GM18907 (cell line): Measurements from ENCODE around the gene LDLRAD4.
"Not testable (repeated sequence)": the region's sequence is repeated elsewhere in the genome, so short reads cannot be mapped to it uniquely, and the experiment has no call there.

ENCODE experiments used
- ATAC-seq: cut with Tn5 transposase; IDR thresholded peaks from one replicate; pipeline ENCODE4 v1.9.1; 2021; ENCODE audit warnings: mild to moderate bottlenecking, moderate library complexity; ENCODE audit not compliant: unreplicated experiment

The LDLRAD4 gene

DNA sequence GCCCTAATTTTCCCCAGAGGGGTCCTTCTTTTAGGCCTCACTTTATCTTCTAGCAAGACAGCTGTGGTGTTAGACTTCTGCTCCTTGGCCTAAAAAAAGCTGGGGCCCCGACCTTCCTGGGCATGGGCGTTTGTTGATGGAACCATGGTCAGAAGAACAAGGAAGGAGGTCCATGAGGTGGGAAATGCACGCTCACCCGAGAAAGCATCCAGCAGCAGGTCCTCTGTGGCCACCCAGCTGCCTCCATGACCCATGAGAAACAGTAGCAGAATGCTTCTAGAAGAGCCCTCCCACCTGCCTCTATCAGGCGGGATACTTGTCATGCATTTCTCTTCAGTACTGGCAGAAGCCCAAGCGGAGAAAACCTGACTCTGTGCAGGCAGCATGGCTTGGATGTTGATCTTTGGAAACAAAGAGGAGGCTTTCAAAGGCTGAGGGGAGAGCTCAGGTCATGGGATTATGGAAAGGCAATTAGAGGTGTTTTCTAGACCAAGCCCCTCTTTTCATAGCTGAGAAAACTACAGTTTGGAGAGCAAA is 258.7 kb downstream of the LDLRAD4 start:
- ATAC-seq: no peak

DNA sequence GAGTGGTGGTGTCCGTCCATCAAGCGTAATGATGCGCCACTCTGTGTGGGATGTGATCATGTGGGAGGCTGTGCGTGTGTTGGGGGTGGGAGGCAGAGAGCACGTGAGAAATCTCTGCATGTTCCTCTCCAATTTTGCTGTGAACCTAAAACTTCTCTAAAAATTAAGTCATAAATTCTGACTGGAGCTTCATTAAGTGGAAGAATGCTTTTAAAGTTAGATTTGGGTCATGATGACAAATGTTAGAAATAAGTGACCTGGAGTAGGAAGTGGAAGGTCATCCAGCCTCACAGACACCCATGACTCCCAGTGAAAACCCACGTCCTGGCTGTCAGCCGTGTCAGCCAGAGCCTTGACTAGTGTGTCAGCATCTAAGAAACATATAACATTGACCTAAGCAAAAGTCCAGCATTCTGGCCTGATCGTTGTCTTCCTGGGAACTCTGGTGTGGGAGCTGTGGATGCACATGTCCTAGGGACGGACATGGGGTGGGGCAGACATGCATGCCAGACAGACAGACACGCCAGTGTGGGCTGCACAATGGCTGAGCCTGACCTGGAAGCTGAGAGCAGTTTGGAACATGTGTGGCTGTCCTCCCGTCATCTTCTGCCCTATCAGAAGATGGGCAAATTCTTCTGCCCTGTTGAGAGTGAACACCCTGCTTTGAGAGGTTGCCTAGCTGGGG is 262.2 kb downstream of the LDLRAD4 start:
- ATAC-seq: no peak

DNA sequence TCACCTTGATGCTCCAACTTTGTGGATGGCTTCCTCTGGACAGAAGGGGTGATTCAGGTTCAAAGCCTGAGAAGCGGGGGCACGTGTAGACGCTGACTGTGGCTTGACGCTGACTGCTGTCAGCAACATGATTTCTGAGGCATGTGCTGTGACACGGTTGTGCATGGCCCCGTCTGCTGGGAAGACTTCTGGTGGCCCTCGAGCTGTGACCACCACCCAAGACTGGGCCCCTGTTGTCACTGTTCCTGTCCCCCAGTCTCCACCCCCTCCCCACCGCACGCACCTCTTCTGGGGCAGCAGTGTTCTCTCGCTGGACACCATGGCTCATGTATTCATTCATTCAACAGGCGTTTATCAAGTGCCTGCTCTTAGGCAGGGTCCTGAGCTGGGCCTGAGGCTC is 262.8 kb downstream of the LDLRAD4 start:
- no peak for ATAC-seq

DNA sequence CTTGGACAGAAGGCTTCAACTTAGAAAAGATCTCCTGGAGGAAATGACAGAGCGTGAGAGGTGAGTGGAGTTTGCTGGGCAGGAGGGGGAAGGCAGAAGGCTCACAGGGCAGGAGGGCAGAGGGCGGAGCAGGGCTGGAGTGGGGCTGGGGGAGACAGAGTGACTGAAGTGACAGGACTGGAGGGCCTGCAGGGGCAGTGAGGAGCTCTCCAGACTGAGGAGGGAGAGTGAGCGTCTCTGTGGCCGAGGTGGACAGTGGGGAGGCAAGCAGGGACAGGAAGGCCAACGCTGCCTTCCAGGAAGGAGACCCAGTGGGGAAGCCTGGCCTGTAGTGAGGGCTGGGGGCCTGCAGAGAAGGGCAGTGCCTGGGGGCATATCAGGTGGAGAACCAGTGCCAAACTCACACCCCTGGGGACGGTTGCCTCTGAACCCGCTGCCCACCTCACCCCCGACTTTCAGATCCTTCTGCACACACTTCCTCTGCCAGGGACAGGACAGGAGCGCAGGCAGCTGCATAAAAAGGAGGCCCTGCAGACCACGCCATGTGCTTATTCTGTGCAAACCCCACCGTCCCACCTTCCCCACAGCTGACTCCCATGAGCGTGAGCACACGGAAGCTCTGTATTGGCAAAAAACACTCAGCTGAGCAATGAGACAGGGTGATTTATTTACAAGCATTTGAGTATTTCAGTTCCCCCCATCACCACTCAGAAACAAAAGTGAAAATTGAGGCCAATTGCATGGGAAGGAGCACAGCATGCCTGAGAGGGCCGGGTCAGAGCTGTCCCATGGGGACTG is 263.5 kb downstream of the LDLRAD4 start:
- peak; percentile 95 for ATAC-seq

DNA sequence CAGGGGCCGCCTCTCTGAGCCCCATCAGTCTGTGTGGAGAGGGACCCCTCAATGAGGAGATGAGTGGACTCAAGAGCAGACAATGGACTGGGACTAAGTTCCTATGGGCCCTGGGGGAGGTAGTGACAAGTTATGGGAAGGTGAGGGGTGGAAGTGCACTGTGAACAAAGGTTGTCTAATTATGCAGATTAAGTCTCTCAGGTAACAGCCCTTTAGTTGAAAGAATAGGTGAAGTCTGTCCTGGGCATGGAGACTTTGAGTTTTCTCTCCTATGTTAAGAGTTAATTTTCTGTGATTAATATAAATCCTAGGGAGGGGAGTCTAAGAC is 264.0 kb downstream of the LDLRAD4 start:
- ATAC-seq: no peak

DNA sequence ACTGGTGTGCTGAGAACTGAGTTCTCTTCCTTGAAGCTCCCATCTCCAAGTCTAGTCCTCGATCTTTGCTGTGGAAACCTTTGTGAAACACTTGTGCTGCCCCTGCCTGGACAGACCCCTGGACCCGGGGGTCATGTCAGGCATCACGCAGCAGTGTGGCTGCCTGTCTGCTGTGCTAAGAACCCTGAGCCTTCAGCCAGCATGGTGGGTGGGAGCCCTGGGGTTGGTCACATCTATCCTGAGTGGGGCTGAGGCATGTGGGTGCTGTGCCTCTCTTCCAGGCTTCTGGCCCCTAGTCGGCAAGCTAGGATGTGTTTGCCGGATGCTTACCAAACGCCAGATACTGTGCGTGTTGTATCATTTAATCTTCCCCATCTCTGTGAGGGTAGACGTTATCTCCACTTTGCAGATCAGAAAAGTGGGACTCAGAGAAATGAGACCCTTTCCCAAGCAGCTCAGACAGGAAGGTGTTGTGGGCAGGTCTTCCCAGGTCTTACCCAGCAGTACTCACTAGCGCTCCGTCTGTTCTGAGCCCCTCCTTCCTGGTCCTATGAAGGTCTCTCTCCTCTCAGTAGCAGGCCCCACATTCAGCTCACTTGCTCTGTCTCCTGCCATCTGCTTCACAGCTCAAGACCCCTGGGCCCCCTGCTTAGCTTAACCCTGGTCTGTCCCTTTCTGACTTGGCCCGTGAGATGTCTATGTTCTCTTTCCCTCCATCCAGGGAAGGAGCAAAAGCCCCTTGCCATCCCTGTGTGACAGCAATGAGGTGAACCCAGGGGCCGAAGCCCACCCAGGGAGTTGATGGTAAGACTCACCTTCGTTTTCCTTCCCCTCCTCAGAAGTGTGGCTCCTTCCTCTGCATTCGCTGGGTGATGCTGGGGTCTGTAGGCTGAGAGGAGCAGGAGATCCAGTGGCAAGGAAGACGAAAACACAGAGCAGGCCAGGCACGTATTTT is 265.0 kb downstream of the LDLRAD4 start:
- no peak for ATAC-seq

DNA sequence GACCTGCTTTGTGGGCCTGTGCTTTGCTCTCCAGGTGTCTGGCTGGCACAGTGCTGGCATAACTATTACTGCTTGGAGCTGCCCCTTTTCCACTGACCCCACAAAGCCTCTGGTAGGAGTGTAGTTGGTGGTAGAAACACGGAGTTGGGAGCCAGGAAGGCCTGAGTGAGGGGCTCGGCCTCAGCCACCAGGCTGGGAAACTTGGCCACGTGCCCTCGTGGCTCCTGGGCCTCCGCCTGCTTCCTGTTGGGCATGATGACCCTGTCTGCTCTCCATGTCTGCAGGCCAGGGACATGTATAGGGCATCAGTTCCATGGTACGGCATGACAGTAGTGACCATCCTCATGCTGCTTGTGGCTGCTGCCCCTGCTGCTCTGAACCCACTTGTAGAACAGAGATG is 266.6 kb downstream of the LDLRAD4 start:
- no peak for ATAC-seq

DNA sequence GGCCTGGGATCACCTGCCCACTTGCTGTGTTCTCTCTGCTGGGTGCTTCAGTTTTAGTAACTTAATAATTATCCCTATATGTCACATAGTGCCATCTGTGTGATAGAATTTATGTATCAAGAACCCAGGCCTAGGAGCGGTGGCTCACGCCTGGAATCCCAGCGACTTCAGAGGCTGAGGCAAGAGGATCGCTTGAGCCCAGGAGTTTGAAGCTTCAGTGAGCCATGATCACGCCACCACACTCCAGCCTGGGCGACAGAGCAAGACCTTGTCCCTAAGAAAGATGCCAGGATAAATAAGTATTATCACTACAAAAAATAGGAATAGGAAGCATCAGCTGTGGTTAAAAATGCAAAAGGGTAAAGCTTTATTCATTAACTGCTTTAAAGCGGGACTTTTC is 267.0 kb downstream of the LDLRAD4 start:
- no peak for ATAC-seq

DNA sequence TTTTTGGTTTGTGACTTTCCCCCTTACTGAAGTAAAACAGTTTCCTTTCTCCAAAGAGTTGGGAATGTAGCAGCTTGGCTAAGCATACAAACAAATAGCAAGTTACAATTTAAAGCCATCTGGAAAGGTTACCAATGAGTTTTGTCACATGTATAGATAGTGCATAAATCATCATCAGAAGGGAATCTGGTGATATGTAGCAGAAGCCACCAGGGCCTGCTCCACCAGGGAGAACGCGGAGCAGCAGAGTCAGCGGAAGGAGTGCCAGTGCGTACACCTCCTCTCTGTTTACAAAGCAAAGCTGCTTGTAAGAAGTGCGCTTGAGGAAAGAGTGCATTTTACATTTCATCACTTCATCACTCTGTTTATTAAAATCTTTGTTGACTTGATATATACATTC is 267.7 kb downstream of the LDLRAD4 start:
- no peak for ATAC-seq

DNA sequence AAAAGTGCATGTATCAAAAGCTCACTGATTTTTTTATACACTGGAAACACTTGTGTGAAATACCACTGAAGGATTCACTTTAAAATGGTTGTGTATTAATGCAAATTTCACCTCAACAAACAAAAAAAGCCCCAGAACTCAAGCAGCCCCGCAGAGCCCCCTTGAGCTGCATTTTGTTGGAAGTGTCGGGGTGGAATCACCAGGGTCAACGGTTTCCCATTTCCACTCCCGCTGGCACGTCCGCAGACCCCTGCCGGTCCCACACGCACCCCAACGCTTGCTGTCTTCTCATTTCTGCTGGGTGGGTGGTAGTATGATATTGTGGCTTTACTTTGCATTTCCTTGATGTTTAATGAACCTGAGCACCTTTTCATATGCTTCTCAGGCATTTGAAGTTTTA is 268.1 kb downstream of the LDLRAD4 start:
- ATAC-seq: no peak

DNA sequence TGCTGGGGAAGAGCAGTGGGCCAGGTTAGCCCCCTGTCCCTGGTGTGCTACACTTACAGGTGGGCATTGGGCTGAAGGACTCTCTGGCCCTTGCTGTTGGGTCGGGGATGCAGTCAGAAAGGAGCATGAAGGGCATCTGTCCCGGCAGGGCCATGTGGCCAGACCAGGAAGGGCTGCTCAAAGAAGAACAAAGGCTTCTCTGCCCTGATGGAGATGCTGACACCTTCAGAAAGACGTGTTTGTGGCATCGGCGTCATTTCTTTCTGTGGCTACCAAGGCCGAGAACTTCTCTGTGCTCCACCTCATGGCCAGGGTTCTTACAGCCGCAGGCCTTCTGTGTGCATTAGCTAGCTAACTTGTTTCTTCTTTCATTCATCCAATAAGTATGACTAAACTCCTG is 268.7 kb downstream of the LDLRAD4 start:
- no peak for ATAC-seq

DNA sequence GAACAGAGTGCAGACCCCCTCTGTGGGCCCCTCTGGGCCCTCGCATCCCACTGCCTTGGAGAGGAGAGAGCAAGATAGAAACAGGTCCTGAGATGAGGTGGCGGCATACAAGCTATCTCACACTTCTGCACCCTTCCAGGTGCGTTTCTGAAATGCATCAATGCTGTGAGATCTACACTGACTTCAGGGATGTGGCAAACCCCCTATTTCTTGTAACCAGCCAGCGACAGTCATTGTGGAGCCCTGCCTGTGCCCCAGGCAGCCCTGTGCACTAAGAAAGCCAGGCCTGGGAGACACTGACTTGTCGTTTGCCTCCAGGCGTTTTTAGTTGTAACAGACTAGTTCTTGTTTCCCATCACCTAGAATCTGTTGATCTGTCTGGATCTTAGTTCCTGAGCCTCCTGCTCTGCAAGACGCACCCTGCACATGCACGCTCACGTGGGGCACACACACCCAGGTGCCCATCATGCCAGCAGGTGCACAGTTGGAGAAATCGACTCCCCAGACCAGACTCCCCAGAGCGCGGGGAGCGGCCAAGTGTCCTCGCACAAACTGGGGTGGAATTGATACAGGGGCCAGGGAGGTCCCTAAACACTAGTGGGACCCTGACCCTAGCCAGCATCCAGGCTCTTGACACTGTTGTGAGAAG is 269.8 kb downstream of the LDLRAD4 start:
- ATAC-seq: no peak

DNA sequence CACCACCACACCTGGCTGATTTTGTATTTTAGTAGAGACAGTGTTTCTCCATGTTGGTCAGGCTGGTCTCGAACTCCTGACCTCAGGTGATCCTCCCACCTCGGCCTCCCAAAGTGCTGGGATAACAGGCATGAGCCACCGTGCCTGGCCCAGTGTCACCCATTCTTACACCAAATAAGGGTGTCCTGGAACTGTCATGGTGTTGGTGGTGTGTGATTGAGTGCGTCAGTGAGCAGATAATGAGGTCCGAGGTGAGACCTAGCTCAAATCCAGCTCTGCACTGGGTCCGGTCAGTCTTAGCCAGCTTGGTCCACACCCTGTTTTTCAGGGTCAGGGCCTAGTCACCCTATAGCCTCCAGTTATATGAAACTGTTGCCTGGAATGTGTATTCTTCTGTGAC is 270.7 kb downstream of the LDLRAD4 start:
- ATAC-seq: not testable (repeated sequence)

DNA sequence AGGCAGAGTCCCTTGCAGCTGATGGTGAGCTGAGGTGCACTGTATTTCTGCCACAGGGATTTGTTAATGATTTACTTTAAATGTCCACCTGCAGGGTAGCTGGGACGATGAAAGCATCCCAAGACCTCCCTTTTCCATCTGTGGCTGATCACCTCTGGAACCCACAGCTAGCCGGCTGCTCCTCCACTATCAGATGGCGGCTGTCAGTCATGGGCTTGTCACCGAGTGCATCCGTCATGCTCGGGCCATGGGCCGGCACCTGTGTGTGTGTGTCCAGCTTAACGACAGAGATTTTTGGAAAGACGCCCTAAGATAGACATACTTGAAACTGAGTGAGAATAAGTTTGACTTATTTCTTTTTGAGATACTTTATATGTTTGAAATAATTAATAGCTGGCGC is 272.6 kb downstream of the LDLRAD4 start:
- ATAC-seq: no peak

DNA sequence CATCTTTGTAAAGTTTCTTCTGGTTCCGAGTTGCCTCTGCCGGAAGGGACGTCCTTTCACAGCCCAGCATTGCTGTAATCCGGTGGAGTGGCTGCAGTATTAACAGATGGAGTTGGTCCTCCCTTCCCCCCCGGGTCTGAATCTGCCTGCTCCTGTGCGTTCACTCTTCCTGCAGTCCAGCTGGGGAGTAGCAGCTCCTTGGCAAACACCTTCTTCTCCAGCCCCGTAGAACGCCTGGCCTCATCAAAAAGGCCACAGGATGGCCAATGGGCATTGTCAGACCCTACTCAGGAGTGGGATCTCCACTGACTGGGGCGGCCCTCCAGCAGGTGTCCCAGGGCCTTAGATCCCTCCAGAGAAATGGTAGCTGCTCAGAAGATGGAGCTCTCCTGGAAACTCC is 273.8 kb downstream of the LDLRAD4 start:
- no peak for ATAC-seq

DNA sequence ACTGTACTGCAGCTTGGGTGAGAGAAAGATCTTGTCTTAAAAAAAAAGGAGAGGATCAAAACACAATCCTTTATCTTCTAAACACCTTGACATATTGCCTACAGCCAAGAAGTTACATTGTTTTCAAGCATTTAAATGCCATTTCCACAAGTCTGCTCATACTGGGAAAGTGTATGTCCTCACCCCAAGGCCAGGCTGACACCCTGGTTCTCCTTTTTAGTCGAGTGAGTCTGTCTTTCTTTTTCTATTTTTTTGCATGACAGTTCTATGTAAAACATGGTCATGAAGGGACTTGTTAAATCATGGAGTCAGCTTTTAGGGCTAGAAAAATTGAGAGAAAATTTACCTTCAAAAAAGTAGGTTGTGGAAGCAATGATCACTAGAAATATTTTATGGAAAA is 274.5 kb downstream of the LDLRAD4 start:
- ATAC-seq: no peak

DNA sequence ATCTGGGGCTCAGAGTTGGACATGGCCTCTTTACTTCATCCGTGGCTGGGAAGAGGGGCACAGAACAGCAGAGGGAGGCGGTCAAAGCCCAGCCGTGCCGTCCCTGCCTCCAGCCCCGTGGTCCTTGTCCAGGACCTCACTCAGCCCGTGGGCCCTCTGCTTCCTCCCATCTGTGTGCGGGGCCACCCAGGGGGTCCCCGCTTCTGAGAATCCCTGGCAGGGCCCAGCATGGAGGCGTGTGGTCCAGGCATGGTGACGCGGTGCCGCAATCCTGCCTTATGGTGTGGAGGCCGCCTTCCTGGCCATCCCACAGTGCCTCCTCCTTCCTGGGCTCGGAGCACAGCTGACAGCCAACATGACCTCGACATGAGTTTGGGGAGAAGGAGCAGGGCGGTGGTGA is 275.2 kb downstream of the LDLRAD4 start:
- ATAC-seq: no peak

DNA sequence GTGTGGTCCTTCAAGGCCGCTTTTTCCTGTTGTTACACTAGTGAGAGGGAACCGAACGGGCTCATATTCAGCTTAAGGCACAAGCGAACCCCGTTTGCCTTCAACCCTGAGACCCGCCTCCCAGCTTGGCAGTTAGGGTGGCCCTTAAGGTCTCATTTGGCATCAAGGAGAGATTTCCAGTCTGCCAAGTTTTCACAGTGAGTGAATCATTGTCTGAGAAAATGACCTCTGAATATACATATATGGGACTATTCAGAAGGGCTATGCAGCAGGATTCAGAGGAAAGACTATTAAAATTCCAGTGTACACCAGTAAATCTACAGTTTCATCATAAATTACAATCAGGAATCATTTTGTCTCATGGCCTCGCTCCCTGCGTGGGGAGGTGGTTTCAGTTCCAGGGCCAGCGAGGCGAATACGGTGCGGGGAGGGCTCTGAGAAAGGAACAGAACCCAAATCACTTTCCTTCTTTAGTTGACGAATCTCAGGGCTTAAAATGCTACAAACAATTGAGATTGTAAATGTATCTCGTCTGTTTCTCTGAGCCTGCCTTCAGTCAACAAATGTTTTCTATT is 276.4 kb downstream of the LDLRAD4 start:
- ATAC-seq: no peak

DNA sequence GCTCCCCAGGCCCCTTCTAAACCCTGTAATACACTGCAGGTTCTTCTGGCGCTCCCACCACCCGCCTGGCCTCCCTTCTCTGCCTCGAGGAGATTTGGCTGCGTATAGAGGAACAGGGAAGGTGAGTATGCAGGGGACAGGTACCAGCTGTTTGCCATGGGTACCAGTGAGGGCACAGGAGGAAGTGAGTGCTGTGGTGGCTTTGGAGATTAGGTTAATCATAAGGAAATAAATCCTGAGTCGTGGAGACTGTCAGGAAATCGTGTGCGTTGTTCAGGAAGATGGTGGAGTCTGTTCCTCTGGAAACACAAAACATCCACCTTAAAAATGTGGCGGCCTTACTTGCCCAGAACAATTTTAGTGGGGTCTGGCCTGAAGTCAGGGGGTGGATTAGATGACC is 277.4 kb downstream of the LDLRAD4 start:
- no peak for ATAC-seq

DNA sequence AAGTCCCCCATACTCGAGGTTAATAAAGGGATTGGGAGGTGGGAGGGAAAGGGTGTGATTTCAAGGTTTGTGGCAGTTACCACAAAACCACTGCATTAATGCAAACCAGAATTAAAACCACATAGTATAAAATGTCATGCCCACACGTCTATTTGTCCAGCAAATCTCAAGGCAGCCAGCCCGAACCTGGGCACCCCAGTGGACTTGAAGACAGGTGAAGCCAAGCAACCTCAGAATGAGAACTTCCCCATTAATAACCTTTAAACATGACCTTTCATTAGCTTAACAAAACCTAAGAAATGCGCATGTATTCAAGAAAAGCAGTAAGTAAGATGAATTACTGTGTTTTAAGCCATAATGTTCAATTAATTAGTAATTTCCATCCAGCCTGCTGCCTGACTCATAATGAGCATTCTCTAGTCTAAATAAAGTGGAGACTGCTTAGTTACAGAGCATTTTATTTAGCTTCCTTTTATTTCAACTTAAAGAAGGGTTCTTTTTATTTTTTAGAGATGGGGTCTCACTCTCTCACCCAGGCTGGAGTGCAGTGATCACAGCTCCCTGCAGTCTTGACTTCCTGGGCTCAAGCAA is 278.2 kb downstream of the LDLRAD4 start:
- no peak for ATAC-seq
